LNCaP clone FGC (cell line): ENCODE measurements around the gene WNT11.

Experiments used
- DNase-seq: peaks from one replicate; pipeline ENCODE4 v3.0.0-alpha.2; 2011; ENCODE audit warnings: low read depth
- H3K4me3 ChIP-seq: 2 replicates; pipeline ENCODE4 v1.5.1; 2011; ENCODE audit warnings: mild to moderate bottlenecking, low read depth, low read length, control low read depth
- TF ChIP-seq, protein P1 (sequence below): IDR thresholded peaks from 2 replicates; pipeline ENCODE4 v1.5.1; 2012; ENCODE audit warnings: mild to moderate bottlenecking; ENCODE audit not compliant: control insufficient read depth, insufficient read depth; ENCODE audit errors: extremely low read depth

WNT11 gene

DNA sequence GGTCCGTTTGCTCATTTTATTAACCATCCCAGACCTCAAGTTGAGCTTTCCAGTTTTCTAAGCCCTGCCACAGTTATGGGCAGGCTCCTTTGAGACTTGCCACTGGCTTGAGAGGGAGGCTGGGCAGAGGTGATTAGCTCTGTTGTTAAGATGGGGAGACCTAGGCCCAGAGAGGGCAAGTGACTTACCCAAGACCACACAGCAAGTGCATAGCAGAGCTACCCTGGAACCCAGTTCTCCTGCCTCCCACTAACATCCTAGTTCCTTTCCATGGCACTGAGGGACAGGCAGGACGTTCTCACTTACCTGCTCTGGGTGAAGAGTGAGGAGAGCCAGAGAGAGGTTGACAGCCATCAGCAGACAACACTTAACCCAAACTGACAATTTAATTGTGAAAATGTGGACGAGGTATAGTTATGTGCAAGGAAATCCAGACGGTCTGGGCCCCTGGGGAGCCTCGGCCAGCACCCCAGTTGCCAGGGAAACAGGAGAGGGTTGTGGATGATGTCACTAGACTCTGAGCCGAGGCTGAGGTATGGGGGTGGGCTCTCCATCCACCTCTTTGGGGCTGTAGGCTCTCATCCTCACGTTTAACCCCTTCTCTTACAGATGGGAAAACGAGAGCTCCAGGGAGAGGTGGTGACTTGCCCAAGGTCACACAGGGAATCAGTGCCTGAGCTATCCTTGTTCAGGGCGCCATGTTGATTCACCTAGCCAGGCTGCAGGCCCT is 12.3 kb upstream of the WNT11 start:
- no peak for DNase-seq
- H3K4me3 ChIP-seq: no peak overlapping the region
- TF ChIP-seq, protein P1, sequence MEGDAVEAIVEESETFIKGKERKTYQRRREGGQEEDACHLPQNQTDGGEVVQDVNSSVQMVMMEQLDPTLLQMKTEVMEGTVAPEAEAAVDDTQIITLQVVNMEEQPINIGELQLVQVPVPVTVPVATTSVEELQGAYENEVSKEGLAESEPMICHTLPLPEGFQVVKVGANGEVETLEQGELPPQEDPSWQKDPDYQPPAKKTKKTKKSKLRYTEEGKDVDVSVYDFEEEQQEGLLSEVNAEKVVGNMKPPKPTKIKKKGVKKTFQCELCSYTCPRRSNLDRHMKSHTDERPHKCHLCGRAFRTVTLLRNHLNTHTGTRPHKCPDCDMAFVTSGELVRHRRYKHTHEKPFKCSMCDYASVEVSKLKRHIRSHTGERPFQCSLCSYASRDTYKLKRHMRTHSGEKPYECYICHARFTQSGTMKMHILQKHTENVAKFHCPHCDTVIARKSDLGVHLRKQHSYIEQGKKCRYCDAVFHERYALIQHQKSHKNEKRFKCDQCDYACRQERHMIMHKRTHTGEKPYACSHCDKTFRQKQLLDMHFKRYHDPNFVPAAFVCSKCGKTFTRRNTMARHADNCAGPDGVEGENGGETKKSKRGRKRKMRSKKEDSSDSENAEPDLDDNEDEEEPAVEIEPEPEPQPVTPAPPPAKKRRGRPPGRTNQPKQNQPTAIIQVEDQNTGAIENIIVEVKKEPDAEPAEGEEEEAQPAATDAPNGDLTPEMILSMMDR: no peak

DNA sequence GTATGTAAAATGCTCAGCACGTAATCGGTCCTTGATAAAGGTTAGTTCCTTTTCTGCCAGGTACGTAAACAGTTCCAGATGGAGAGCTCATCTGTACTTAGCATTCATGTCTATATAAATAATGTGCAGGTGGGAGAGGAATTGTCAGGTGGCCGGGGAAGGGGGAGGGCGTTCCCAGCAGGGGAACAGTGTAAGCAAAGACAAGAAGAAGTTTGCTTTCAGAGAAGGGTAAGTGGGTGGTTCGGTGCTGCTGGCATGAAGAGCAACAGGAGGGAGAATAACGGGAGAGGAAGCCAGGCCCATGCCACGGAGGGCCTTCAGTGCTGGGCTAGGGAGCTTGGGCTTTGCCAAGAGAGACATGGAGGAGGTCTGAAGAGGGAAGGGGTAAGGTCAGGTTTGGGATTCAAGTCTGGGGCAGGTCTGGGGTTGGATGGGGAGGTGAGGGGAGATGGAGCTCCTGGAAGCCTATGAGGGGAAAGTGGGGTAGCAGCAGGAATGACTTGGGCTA is 11.4 kb upstream of the WNT11 start:
- no peak overlapping the region for H3K4me3 ChIP-seq
- TF ChIP-seq, protein P1: no peak
- DNase-seq: no peak

DNA sequence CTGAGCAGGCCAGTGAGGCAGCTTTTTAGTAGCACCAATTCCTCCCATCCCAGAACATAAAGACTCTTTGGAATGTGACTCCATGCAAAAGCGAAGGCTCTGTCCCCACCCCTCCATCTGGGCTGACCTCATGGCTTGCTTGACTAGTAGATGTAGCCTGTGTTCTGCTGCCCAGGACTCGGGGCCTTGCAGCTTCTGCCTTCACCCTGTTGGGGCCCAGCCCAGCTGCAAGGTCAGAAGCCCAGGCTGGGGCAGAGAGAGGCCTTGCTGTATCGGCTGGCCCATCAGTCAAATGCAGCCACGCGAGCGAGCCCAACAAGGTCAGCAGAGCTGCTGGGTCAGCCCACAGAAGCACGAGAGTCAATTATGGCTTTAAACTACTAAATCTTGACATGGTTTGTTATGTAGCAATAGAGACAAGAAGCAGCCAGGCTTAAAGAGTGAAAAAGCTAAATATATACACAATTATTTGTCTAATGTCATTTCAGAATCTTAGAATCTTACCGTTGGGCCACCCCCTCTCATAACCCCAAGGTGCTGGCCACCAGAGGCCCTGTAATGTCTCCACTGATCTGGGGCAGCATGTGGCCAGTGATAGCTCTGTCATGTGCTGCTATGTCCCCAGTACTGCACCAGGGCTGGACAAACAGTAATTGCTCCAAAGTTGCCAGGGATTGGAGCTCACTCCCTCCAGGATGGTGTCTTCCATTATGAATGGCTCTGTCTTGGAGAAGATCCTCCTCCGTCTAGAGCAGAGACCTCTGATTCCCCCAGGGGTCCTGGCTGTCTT is 10.4 kb upstream of the WNT11 start:
- TF ChIP-seq, protein P1: no peak
- no peak for DNase-seq
- H3K4me3 ChIP-seq: no peak overlapping the region

DNA sequence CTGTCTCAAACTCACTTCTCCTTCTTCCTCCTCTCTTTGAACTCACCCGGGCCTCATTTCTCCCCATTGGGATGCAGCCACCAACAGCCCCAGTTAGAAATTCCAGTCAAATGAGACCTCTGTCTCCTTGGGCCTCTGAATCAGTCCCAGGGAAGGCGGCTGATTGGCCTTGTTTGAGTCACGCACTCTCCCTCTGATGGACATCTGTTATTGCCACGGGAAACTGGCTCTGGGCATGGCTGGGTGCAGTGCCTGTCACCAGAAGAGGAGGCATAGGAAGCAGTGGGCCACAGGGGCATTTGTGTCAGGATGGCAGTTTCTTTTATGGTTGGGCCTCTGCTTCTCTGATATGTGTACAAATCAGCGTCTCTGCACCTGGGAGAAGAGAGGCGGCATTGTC is 9.6 kb upstream of the WNT11 start:
- DNase-seq: no peak
- no peak overlapping the region for H3K4me3 ChIP-seq
- TF ChIP-seq, protein P1: no peak

DNA sequence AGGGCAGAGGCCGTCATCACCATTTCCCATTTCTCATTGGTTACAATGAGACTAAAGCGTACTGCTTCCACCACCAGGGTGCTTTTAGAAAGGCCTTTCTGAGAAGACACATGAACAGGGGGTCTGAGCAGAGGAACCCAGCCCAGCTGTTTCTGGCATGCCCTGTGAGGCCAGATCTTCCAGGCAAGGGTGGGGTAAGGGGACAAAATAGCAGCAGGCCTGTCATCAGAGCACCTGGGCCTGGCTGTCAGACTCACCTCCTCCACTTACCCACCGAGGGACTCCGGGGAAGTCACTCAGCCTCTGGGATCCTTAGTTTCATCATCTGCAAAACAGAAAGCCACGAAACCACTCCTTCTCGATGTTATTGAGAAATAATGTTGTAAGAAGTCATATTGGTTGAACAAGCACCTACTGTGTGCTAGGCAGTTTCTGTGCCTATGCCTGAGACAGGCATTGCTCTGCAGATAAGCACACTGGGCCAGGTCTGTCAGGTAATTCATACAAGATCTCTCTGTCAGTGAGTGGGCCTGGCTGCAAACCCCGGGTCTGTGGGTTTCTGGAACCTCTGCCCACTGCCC is 8.8 kb upstream of the WNT11 start:
- DNase-seq: no peak
- H3K4me3 ChIP-seq: no peak overlapping the region
- TF ChIP-seq, protein P1: no peak

DNA sequence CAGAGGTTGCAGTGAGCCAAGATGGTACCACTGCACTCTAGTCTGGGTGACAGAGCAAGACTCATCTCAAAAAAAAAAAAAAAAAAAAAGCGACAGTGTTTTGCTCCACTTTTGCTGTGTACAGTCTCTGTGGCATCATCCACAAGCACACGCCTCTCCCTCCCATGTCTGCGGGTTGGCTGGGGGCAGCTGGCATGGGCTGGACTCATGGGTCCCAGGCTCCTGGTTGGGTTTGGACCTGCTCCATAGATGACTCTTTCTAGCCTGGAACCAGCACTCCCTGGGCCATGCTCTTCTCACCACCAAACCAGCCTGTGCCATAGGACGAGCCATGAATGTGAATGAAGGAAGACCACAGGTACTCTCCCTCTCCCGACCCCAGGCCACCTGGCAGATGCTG is 7.9 kb upstream of the WNT11 start:
- TF ChIP-seq, protein P1: no peak
- H3K4me3 ChIP-seq: no peak overlapping the region
- no peak for DNase-seq
